Suprapubic skin (tissue), 3 donors: Measurements from ENCODE around the gene KRT31.

ENCODE experiments used
- CTCF ChIP-seq, 2 donors: fragments of 200-600 bp in 1 of 2; fragments of 450-650 bp in 1 of 2; sonication (generic) in 1 of 2; IDR thresholded peaks; one replicate each; pipeline ENCODE4 v1.5.1; 2016 to 2019; ENCODE audit warnings: antibody characterized with exemption in 2 of 2, mild to moderate bottlenecking in 1 of 2, moderate library complexity in 1 of 2
- POLR2A ChIP-seq, 2 donors: fragments of 450-650 bp; IDR thresholded peaks; one replicate each; pipeline ENCODE4 v1.6.1; 2017; ENCODE audit warnings: antibody characterized with exemption in 2 of 2, mild to moderate bottlenecking in 2 of 2, moderate library complexity in 2 of 2

- no peak for TF ChIP-seq CTCF (IDR thresholded peaks at IDR 0.05)
- no peak for TF ChIP-seq POLR2A (IDR thresholded peaks at IDR 0.05)
Measured at GRCh38 chr17:41396340-41396739, 1.1 kb downstream of the KRT31 start.
